ENCODE data around the gene DHDH.

DNA sequence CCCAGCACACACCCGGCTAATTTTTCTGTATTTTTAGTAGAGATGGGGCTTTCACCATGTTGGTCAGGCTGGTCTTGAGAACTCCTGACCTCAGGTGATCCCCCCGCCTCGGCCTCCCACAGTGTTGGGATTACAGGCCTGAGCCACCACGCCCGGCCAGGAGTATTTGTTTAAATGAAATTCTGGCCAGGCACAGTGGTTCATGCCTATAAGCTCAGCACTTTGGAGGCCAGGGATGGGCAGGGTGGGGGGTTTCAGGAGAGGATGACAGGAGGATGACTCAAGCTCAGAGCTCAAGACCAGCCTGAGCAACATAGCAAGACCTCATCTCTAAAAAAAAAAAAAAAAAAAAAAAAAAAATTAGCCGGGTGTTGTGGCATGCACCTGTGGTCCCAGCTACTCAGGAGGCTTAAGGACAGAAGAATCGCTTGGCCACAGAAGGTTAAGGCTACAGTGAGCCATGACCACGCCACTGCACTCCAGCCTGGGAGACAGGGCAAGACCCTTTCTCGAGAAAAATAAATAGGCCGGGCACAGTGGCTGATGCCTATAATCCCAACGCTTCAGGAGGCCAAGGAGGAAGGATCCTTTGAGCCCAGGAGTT is 8.2 kb upstream of the DHDH start:
- no peak for TF ChIP-seq POLR2A (IDR thresholded peaks at IDR 0.05)
- TF ChIP-seq, protein P1, sequence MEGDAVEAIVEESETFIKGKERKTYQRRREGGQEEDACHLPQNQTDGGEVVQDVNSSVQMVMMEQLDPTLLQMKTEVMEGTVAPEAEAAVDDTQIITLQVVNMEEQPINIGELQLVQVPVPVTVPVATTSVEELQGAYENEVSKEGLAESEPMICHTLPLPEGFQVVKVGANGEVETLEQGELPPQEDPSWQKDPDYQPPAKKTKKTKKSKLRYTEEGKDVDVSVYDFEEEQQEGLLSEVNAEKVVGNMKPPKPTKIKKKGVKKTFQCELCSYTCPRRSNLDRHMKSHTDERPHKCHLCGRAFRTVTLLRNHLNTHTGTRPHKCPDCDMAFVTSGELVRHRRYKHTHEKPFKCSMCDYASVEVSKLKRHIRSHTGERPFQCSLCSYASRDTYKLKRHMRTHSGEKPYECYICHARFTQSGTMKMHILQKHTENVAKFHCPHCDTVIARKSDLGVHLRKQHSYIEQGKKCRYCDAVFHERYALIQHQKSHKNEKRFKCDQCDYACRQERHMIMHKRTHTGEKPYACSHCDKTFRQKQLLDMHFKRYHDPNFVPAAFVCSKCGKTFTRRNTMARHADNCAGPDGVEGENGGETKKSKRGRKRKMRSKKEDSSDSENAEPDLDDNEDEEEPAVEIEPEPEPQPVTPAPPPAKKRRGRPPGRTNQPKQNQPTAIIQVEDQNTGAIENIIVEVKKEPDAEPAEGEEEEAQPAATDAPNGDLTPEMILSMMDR (IDR thresholded peaks at IDR 0.05), result no peak
